NCI-H2196 (cell line): ENCODE results near the gene WDR64.

ENCODE experiments used
- DNase-seq: peaks from one replicate; lab custom pipeline; 2025; ENCODE audit not compliant: unreplicated experiment; lab: John Stamatoyannopoulos, UW

The WDR64 gene

GRCh38 chr1:241834733-241835377 is 182.8 kb downstream of the WDR64 start:
- DNase-seq: no peak

GRCh38 chr1:241836941-241837340 is 184.9 kb downstream of the WDR64 start:
- no peak for DNase-seq

DNA sequence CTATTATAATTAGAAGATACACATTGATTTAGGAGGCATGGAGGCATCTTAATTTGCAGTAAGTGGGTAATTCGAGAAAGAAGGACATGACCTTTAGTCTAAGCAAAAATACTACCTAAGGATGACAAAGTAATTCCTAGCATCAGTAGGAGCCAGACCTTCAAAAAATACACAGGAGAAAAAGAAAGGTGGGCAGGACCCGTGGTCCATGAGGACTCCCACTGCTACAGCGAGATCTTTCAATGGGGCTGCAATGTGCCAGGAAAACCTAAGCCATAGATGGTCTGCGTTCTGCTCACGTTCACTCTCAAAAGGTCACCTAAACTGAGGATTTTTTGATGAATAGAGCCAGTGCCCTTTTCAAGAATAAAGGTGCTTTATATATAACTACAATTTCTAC is 185.3 kb downstream of the WDR64 start:
- DNase-seq: no peak

GRCh38 chr1:241837901-241838300 is 185.8 kb downstream of the WDR64 start:
- no peak for DNase-seq

DNA sequence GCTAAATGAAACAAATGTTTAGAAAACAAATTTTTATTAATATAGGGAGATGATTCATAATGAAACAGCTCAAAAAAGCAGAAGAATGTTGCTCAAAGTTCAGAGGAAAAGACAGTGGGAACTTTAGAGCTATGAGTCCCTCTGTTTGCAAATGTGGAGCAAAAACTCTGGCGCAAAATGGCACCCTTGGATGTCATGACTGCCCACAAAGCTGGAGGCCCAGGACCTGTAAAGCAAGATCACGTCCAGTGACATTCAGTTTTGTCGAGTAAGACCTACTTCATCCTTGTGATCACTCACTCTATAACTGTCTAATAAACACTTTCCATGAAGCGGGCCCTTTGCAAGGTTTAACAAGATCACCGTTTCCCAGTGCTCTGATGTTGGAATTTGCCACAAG is 186.8 kb downstream of the WDR64 start:
- DNase-seq: no peak

GRCh38 chr1:241839369-241839979 is 187.4 kb downstream of the WDR64 start:
- no peak for DNase-seq

GRCh38 chr1:241840164-241840563 is 188.1 kb downstream of the WDR64 start:
- no peak for DNase-seq

- DNase-seq: no peak
Measured at GRCh38 chr1:241841691-241842090, 189.6 kb downstream of the WDR64 start.

DNA sequence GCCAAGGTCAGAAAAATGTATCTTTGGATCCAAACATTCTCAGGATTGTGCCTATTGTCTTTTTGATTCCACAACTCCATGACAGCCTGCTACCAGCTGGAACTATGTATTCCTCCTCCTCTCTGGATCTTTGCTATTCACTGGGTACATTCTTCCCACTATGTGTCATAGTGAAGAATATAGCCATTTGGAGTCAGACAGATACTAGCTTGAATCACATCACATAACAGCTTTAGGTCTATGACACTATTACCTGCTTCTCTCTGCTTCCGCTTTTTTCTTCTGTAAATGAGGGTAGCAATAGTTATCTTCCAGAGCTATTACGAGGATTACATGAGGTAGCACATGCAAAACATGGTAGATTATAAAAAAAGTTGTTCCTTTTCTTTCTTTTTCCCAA is 190.5 kb downstream of the WDR64 start:
- DNase-seq: no peak

DNA sequence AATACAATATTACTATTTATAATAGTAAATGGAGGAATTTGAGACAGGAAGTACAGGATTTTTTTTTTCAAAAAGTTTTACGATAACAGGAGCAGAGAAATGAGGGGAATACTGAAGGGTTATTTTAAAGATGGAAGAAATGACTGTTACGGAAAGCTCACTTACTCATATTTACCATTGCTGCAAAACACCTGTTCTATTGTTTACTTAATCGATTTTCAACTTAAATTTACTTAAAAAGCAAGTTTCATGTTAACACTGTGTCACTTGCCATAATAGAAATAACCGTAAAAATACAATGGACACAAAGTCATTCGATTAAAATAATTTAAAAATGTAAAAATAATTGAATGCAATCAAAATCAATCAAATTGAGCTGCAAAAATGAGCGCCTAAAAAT is 192.5 kb downstream of the WDR64 start:
- no peak for DNase-seq

DNA sequence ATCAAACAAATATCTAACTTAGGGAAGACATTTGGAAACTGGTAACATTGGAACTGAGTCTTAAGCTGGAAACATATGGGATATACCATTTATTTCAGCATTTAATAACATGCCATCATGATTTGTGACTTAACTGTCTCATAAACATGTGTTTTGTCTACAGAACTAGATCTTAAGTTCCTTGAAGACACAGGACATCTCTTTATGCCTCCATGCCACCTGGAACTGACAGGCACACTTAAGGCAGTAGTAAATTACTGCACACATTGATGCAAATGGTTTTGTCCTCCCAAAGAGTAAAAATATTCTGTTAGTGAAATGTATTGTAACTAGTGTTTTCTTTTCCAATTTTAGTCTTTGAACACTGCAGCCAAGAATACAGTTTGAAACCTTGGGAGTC is 194.3 kb downstream of the WDR64 start:
- no peak for DNase-seq

DNA sequence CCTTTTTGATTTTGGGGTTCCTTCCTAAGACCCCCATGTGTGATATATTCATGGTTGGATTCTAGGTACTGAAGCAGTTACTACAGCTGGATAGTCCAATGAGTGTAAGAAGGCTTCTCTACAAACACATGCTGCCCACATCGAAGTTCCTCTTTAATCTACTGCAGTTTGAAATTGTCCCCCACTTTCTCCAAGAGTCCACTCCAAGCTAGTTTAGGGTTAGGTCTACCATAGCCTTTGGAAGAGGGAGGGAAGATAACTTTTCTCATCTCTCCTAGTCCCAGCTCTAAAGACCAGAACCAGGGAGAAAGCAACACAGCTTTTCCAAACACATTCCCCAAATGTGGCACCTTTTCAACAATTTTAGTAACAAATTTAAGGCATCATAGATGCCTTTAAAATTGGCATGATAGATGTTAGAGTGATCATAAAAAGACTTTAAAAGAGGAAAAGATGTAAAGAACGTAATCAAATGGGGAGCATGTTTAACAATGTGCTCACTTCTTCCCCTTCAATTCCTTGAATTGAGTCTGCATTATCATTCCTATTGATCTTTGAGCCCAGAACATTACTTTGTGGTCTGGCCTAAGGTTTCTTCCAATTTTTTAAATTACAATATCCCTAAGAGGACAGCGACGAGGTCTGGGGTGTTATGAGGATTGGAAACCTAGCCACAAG is 194.9 kb downstream of the WDR64 start:
- DNase-seq: no peak

DNA sequence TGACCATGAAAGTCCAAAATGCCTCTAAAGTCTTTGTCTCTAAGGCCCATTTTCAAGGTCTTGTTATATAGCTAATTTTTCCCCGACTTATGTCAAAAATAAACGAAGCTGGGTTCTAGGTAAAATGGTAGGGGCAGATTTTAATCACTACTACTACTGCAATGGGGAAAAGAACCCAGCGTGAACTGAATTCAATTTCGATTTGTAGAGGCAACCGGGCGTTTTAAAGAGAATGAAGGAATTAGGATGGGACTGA is 195.4 kb downstream of the WDR64 start:
- no peak for DNase-seq

DNA sequence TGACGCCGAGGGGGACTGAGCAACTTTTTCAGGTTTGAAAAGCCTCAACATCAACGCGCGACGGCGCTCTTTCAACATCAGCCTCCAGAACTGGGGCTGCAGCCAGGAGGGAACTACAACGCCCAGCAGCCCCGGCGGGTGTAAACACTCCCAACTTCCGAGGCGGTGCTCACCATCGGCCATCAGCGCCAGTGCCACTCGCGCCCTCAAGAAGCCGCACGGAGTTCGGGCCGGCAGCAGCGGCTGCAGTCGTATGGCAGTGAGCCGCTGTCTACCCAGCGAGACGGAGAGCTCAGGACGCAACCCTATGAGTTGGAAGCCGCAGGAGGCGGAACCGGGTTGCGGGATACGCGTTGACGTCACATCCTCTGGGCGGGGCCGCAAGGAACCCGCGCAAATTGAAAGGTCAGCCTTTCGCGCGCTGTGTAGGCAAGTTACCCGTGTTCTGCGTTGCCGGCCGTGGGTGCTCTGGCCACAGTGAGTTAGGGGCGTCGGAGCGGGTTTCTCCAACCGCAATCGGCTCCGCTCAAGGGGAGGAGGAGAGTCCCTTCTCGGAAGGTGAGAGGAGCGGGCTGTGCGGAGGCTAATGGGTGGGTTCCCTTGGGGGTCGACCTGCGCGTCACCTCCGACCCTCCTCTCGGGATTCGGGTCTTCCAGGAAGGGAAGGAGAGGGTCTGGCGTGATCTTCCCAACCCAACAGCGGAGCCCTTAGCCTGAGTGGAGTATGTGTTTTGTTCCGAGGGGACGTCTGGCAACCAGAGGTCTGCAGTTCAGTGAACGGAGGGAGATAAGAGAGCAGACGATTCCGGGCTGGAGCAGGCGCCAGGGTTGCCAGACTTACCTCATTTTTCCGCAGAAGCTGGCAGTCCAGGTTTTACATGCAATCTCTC is 196.0 kb downstream of the WDR64 start, which contains the start of gene EXO1:
Gene EXO1 (plus strand): TSS at position 409 of the 890 bp plus-strand sequence. CDS start 2,222 bp downstream, outside the sequence.
- DNase-seq: peak; percentile 77

- DNase-seq: no peak
Measured at GRCh38 chr1:241848686-241849344, 196.7 kb downstream of the WDR64 start.

GRCh38 chr1:241849345-241849695 is 197.2 kb downstream of the WDR64 start:
- DNase-seq: no peak
